ENCODE data around the gene KSR1.

The KSR1 gene

DNA sequence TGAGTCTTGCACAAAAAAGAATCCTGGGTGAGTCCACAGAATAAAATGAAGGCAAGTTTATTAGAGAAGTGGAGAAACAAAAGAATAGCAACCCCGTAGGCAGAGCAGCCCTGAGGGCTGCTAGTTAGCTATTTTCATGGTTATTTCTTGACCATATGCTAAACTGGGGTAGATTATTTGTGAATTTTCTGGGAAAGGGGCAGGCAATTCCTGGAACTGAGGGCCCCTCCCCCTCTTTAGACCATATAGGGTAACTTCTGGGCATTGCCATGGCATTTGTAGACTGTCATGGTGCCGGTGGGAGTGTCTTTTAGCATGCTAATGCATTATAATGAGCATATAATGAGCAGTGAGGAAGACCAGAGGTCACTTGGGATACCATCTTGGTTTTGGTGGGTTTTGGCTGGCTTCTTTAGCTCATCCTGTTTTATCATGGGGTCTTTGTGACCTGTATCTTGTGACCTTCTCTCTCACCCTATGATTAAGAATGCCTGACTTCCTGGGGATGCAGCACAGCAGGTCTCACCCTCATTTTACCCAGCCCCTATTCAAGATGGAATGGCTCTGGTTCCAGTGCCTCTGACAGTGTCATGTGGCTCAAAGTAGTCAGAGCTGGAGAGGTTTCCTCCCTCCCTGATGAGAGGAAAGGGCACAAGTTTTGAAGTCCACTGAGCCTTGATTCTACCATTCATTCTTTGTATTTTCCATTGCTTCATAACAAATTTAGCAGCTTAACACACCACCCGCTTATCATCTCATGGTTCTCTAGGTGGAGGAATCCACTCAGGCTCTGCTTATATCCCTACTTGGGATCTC lies 119.1 kb downstream of the KSR1 start:
- peak overlapping the region; percentile 80 for H3K27ac Mint-ChIP-seq

DNA sequence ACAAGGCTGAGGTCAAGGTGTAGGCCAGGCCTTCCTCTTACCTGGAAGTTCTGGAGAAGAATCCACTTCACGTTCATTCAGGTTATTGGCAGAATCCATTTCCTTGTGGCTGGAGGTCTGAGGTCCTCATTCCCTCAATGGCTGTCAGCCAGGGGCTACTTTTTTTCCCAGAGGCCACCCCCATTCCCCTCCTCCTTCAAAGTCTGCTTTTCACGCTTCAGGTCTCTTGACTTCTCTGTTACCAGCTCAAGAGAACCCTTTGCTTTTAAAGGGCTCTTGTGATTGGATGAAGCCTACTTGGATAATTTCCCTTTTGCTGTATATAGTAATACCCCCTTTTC lies 119.6 kb downstream of the KSR1 start:
- H3K9me3 Mint-ChIP-seq: no peaks in the 10 kb centered on the region
- no peak for DNase-seq
- no peaks in the 10 kb centered on the region for H3K27me3 Mint-ChIP-seq
- peak overlapping the region; percentile 80 for H3K27ac Mint-ChIP-seq
- H3K4me1 Mint-ChIP-seq (ENCODE audit: low read depth): peaks cover 91% of the 10 kb centered on the region
- H3K4me3 Mint-ChIP-seq: no peak overlapping the region
- H3K36me3 Mint-ChIP-seq (ENCODE audit: low read depth): peaks cover 79% of the 10 kb centered on the region

More for the DNA sequence above, 119.1 kb downstream of the KSR1 start:
- H3K36me3 Mint-ChIP-seq (ENCODE audit: low read depth): peaks cover 81% of the 10 kb centered on the region
- H3K27me3 Mint-ChIP-seq: no peaks in the 10 kb centered on the region
- H3K4me3 Mint-ChIP-seq: no peak overlapping the region
- no peak for DNase-seq
- peaks cover 90% of the 10 kb centered on the region for H3K4me1 Mint-ChIP-seq (ENCODE audit: low read depth)
- H3K9me3 Mint-ChIP-seq: no peaks in the 10 kb centered on the region

DNA sequence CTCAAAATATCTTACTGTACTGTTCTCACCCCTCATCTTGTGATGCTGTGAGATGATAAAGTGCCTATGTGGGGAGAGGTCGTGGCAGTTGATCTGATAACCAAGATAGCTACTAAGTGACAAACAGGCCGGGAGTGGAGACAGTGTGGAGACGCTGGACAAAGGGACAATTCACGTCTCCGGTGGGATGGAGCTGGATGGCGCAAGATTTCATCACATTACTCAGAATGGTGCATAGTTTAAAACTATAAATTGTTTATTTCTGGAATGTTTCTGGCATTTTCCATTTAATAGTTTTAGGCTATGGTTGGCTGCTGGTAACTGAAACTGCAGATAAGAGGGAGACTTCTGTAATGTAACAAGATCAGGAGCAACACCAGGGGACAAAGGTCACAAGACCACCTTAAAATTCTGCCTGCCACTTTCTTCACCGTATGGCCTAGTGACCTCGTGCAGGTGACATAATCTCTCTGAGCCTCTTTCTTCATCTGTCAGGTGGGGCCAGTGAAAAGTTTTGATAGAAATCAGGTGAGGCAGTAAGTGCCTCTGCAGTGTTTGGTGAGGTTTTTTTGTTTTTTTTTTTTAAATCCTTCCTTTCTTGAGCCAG lies 120.3 kb downstream of the KSR1 start:
- no peak for DNase-seq
- Mint-ChIP-seq H3K27me3 (no peaks in the 10 kb centered on the region), H3K4me1 (ENCODE audit: low read depth) (peaks cover 93% of the 10 kb centered on the region), H3K9me3 (no peaks in the 10 kb centered on the region), H3K4me3 (no peak overlapping the region), H3K36me3 (ENCODE audit: low read depth) (peaks cover 82% of the 10 kb centered on the region), H3K27ac (peak overlapping the region; percentile 84)

DNA sequence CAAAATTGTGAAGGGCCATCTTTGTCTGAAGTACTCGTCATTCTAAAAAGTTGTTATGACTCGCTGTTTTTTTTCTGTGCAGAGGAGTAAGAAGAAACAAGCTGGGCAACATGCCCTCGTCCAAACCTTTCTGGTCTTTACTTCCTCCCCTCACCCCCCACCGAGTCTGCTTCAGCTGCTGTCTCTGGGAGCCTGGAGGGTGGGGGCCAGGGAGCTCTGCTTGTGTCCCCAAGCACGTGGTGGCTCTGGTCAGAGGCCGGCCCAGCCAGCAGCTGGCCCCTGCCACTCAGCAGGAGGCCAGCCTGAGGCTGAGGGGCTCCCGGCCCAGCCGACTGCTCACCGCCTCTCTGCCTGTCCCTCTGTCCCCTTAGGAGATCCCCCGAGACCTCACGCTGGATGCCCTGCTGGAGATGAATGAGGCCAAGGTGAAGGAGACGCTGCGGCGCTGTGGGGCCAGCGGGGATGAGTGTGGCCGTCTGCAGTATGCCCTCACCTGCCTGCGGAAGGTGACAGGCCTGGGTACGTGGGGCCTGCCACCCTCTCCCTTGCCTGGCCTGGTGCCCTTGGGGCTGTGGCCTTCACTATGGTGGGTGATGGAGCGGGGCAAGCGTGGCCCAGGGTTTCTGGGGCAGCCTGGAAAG lies 121.0 kb downstream of the KSR1 start:
- Mint-ChIP-seq H3K27ac (peak overlapping the region; percentile 84), H3K4me1 (ENCODE audit: low read depth) (peaks cover 87% of the 10 kb centered on the region), H3K9me3 (no peaks in the 10 kb centered on the region), H3K4me3 (no peak overlapping the region), H3K36me3 (ENCODE audit: low read depth) (peaks cover 89% of the 10 kb centered on the region), H3K27me3 (no peaks in the 10 kb centered on the region)
- no peak for DNase-seq

DNA sequence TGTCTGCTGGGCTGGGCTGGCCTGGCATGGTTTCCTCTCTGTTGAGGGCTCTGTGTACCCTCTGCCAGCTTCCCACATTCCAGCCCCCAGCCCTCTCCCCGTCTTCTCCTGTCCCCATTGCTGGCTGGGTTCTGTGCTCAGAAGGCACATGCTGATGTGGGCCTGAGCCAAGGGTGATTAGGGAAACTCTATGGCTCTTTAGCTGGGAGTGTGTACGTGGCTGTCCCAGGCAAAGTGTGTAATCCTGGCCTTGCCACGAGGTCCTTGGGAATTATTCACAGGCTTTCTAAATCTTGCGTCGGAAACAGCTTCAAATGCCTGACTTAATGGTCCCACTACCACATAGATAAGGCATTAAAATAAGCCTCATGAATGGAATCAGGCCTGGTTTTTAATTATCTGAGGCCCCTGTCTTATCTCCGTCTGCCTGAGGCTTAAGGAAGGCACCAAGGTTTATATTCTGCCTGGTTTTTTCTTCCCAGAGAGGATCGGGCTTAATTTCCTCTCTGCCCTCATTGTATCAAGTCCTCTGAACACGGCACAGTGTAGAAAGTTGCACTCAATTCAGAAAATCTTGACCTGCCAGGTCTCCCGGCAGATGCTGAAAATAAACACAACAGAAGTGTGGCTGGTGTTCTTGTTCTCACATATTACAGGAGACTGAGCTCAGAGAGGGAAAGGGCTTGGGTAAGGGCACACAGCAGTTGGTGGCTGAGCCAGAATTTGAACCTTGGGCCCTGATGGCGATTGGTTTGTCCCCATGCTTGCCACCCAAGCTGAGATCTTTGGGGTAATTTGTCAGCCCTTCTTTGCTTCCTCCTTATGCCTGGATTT lies 121.9 kb downstream of the KSR1 start:
- H3K27ac Mint-ChIP-seq: peak overlapping the region; percentile 87
- H3K4me1 Mint-ChIP-seq (ENCODE audit: low read depth): peaks cover 78% of the 10 kb centered on the region
- H3K4me3 Mint-ChIP-seq: no peak overlapping the region
- DNase-seq: no peak
- no peaks in the 10 kb centered on the region for H3K9me3 Mint-ChIP-seq
- no peaks in the 10 kb centered on the region for H3K27me3 Mint-ChIP-seq
- peaks cover 90% of the 10 kb centered on the region for H3K36me3 Mint-ChIP-seq (ENCODE audit: low read depth)

DNA sequence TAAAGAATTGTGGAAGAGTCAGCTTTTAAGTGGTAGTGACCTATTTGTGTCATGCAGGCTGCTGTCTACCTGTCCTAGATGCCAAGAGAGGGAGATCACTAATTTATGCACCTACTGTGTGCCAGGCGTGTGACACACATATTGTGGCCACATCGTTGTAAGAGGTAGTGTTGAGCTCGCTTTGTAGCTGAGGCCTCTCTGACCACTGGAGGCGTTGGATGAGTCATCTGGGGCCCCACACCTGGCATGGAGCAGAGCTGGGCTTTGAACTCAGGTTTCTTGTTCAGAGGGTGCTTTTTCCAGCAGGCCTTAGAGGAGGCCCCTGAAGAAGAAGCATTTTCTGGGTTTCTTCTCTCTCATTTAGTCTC lies 122.5 kb downstream of the KSR1 start:
- Mint-ChIP-seq H3K4me1 (ENCODE audit: low read depth) (peaks cover 72% of the 10 kb centered on the region), H3K36me3 (ENCODE audit: low read depth) (peaks cover 90% of the 10 kb centered on the region), H3K9me3 (no peaks in the 10 kb centered on the region), H3K4me3 (peak overlapping the region; percentile 39), H3K27ac (peak overlapping the region; percentile 87), H3K27me3 (no peaks in the 10 kb centered on the region)
- peak; percentile 61 for DNase-seq

DNA sequence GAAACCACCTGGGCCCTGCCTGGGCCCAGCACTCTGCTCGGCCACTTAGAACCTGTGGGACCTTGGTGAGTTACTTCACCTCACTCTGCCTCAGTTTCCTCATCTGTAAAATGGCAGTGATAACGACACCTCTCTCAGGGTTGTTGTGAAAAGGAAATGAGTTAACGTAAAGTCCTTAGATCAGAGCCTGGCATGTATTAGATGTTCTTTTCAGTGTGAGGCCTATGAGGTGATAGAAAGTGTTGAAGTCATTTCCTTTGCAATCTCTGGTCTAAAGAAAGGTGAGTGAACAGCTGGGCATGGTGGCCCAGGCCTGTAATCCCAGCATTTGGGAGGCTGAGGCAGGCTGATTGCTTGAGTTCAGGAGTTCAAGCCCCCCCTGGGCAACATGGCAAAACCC lies 123.1 kb downstream of the KSR1 start:
- Mint-ChIP-seq H3K27me3 (no peaks in the 10 kb centered on the region), H3K27ac (peak overlapping the region; percentile 87), H3K4me1 (ENCODE audit: low read depth) (peaks cover 66% of the 10 kb centered on the region), H3K36me3 (ENCODE audit: low read depth) (peaks cover 90% of the 10 kb centered on the region), H3K4me3 (peak overlapping the region; percentile 39), H3K9me3 (no peaks in the 10 kb centered on the region)
- DNase-seq: no peak

DNA sequence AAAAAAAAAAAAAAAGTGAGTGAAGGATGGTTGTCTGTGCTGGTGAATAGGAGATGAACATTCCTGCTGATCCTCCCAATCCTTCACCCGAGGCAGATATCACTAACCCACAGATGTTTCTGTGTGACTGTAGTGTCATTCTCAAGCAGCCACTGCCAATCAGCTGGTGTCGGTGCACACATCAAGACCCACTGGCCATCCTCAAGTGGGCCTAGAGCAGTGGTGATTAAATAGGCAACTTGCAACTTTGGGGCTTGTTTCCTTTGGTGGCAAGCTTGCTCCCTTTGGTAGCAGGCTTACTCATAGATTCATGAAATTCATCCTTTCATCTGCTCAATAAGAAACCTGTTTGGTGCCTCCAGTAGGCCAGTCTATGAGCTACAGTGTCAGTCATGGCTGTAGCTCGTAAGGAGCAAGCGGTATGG lies 123.7 kb downstream of the KSR1 start:
- no peaks in the 10 kb centered on the region for H3K9me3 Mint-ChIP-seq
- peaks cover 92% of the 10 kb centered on the region for H3K36me3 Mint-ChIP-seq (ENCODE audit: low read depth)
- no peak for DNase-seq
- peaks cover 60% of the 10 kb centered on the region for H3K4me1 Mint-ChIP-seq (ENCODE audit: low read depth)
- H3K27ac Mint-ChIP-seq: peak overlapping the region; percentile 91
- peak overlapping the region; percentile 28 for H3K4me3 Mint-ChIP-seq
- H3K27me3 Mint-ChIP-seq: no peaks in the 10 kb centered on the region

DNA sequence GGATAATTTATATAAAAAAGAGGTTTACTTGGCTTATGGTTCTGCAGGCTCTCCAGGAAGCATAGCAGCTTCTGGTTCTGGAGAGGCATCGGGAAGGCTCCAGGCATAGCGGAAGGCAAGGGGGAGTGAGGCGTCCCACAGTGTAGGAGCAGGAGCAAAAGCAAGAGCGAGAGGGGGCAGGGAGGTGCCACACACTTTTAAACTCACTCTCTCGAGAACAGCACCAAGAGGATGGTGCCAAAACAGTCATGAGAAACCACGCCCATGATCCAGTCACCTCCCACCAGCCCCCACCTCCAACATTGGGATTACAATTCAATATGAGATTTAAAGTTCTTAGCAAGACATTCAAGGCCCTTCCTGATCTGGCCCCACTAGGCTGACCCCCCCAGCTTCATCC lies 124.8 kb downstream of the KSR1 start:
- H3K4me1 Mint-ChIP-seq (ENCODE audit: low read depth): peaks cover 49% of the 10 kb centered on the region
- no peak for DNase-seq
- no peaks in the 10 kb centered on the region for H3K27me3 Mint-ChIP-seq
- H3K27ac Mint-ChIP-seq: peak overlapping the region; percentile 17
- peaks cover 92% of the 10 kb centered on the region for H3K36me3 Mint-ChIP-seq (ENCODE audit: low read depth)
- no peak overlapping the region for H3K4me3 Mint-ChIP-seq
- H3K9me3 Mint-ChIP-seq: no peaks in the 10 kb centered on the region

DNA sequence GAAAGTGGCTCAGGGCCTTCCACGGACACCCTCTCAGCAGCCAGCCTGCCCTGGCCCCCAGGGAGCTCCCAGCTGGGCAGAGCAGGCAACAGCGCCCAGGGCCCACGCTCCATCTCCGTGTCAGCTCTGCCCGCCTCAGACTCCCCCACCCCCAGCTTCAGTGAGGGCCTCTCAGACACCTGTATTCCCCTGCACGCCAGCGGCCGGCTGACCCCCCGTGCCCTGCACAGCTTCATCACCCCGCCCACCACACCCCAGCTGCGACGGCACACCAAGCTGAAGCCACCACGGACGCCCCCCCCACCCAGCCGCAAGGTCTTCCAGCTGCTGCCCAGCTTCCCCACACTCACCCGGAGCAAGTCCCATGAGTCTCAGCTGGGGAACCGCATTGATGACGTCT lies 126.4 kb downstream of the KSR1 start:
- no peak overlapping the region for H3K27ac Mint-ChIP-seq
- no peak for DNase-seq
- no peaks in the 10 kb centered on the region for H3K9me3 Mint-ChIP-seq
- no peaks in the 10 kb centered on the region for H3K27me3 Mint-ChIP-seq
- H3K4me1 Mint-ChIP-seq (ENCODE audit: low read depth): peaks cover 36% of the 10 kb centered on the region
- peaks cover 92% of the 10 kb centered on the region for H3K36me3 Mint-ChIP-seq (ENCODE audit: low read depth)
- no peak overlapping the region for H3K4me3 Mint-ChIP-seq

DNA sequence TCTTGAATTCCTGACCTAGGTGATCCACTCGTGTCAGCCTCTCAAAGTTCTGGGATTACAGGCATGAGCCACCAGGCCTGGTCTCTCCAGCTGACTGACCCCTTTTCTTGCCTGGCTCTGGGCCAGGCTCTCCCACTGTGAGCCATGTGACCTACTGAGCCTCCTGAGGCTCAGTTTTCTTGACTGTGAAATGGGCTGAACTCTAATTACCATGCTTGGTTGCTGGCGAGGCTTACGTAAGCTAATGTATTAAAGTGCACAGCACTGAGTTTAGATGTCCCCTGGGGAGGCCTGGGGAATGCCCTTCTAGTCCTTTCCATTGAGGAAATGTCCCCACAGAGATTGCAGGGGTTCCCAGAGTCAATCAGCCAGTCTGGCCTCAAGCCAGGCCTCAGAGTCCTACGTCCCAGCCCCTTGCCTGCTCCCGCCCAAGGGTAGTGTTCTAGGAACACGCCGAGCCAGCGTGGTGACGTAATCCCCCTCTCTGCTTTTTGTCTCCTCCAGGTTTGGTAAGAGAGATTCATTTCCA lies 129.0 kb downstream of the KSR1 start:
- no peaks in the 10 kb centered on the region for H3K9me3 Mint-ChIP-seq
- H3K4me1 Mint-ChIP-seq (ENCODE audit: low read depth): peaks cover 11% of the 10 kb centered on the region
- DNase-seq: no peak
- no peaks in the 10 kb centered on the region for H3K27me3 Mint-ChIP-seq
- no peak overlapping the region for H3K4me3 Mint-ChIP-seq
- peaks cover 96% of the 10 kb centered on the region for H3K36me3 Mint-ChIP-seq (ENCODE audit: low read depth)
- peak overlapping the region; percentile 22 for H3K27ac Mint-ChIP-seq

DNA sequence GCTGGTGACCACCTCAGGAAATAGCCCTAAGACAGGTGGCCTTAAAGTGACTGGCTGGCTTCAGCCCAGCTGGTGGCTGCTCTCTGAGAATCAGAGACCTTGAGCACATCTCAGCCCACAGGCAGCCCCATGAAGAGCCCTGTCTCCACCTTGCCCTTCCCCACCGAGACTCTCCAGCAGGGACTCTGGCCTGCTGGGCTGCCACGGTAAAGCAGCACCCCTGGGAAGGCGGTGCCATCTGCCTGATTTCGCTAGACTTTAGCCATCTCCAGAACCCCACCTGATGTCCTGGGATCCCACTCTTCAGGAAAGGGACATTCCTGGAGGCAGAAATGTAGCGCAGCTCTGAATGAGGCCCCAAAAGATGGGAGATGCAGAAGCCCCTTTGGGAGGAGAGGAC lies 129.5 kb downstream of the KSR1 start:
- peak overlapping the region; percentile 29 for H3K27ac Mint-ChIP-seq
- no peaks in the 10 kb centered on the region for H3K9me3 Mint-ChIP-seq

DNA sequence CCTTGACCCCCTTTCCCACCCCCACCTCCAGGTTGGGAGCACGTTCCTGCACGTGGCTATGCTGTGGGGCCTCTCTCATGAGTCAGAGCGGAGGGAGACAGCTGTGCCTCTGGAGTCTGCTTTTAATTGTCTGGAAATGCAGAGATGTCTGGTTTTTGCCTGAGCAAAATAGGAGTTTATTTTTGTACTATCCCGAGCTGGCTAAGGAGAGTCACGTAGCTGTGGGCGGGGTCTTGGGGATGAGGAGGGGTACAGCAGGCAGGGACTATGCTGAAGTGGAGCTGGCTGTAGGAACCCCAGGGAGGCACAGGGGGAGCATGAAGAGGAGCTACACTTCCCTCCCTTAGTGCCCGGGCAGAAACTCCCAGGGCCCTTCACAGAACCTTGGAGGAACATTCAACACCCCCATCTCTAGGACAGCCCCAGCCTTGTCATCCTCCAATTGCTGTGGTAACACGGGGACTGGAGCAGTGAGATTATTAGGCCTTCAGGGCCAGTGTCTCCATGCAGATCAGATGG lies 130.0 kb downstream of the KSR1 start:
- DNase-seq: no peak
- peak overlapping the region; percentile 29 for H3K27ac Mint-ChIP-seq
- H3K4me3 Mint-ChIP-seq: no peak overlapping the region
- no peaks in the 10 kb centered on the region for H3K27me3 Mint-ChIP-seq
- peaks cover 4% of the 10 kb centered on the region for H3K4me1 Mint-ChIP-seq (ENCODE audit: low read depth)
- no peaks in the 10 kb centered on the region for H3K9me3 Mint-ChIP-seq
- peaks cover 98% of the 10 kb centered on the region for H3K36me3 Mint-ChIP-seq (ENCODE audit: low read depth)

More for the DNA sequence above, 129.5 kb downstream of the KSR1 start:
- no peak overlapping the region for H3K4me3 Mint-ChIP-seq
- peaks cover 8% of the 10 kb centered on the region for H3K4me1 Mint-ChIP-seq (ENCODE audit: low read depth)
- peaks cover 98% of the 10 kb centered on the region for H3K36me3 Mint-ChIP-seq (ENCODE audit: low read depth)
- no peaks in the 10 kb centered on the region for H3K27me3 Mint-ChIP-seq
- DNase-seq: no peak

DNA sequence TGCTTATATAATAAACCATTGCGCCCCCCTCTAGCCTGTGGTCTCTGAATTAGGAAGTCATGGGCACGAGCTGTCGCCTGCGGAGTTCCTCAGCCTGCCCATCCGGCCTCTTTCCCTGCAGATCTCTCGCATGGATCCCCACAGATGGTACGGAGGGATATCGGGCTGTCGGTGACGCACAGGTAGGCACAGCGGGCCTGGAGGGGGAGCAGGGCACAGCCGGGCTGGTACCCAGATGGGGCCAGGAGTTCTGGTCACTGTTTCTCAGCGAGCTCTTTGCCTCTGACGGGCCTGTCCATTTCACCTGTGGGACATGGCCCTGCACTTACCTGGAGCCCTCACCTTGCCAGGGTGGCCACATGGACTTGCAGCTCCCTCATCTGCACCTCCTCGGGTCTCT lies 132.1 kb downstream of the KSR1 start:
- DNase-seq: no peak
- H3K4me3 Mint-ChIP-seq: no peak overlapping the region
- H3K27ac Mint-ChIP-seq: no peak overlapping the region
- peaks cover 97% of the 10 kb centered on the region for H3K36me3 Mint-ChIP-seq (ENCODE audit: low read depth)
- H3K9me3 Mint-ChIP-seq: no peaks in the 10 kb centered on the region
- H3K4me1 Mint-ChIP-seq (ENCODE audit: low read depth): no peaks in the 10 kb centered on the region
- H3K27me3 Mint-ChIP-seq: no peaks in the 10 kb centered on the region
